VCaP (cell line): ENCODE results near the gene B3GNT2.

Experiments used
- H3K27ac ChIP-seq: fragments of 450-650 bp; 2 replicates; pipeline ENCODE4 v1.5.1; 2017
- TF ChIP-seq, protein P1 (sequence below): fragments of 450-650 bp; conservative IDR thresholded peaks from 2 replicates; pipeline ENCODE4 v1.5.1; 2017; ENCODE audit warnings: mild to moderate bottlenecking, moderate library complexity

B3GNT2 gene

GRCh38 chr2:62202019-62202722 lies 6.3 kb downstream of the B3GNT2 start:
- TF ChIP-seq, protein P1, sequence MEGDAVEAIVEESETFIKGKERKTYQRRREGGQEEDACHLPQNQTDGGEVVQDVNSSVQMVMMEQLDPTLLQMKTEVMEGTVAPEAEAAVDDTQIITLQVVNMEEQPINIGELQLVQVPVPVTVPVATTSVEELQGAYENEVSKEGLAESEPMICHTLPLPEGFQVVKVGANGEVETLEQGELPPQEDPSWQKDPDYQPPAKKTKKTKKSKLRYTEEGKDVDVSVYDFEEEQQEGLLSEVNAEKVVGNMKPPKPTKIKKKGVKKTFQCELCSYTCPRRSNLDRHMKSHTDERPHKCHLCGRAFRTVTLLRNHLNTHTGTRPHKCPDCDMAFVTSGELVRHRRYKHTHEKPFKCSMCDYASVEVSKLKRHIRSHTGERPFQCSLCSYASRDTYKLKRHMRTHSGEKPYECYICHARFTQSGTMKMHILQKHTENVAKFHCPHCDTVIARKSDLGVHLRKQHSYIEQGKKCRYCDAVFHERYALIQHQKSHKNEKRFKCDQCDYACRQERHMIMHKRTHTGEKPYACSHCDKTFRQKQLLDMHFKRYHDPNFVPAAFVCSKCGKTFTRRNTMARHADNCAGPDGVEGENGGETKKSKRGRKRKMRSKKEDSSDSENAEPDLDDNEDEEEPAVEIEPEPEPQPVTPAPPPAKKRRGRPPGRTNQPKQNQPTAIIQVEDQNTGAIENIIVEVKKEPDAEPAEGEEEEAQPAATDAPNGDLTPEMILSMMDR = no peak
- no peak overlapping the region for H3K27ac ChIP-seq

DNA sequence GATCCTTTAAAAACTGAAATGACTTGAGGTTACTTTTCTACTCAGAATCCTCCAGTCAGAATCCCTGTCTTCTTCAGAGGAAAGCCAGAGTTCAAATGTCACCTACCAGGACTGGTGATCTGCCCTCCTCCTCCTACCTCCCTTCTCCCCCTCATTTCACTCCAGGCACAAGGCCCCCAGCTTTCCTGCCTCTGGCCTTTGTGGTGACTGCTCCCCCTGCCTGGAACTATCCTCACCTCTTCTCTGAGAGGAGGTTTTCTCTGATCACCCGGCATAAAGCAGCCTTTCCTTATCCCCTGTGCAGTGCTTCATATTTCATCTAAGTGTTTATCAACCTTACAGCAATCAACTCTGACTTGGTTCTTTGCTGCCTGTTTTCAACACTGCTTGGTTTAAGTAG lies 6.8 kb downstream of the B3GNT2 start:
- TF ChIP-seq, protein P1 = no peak
- no peak overlapping the region for H3K27ac ChIP-seq

DNA sequence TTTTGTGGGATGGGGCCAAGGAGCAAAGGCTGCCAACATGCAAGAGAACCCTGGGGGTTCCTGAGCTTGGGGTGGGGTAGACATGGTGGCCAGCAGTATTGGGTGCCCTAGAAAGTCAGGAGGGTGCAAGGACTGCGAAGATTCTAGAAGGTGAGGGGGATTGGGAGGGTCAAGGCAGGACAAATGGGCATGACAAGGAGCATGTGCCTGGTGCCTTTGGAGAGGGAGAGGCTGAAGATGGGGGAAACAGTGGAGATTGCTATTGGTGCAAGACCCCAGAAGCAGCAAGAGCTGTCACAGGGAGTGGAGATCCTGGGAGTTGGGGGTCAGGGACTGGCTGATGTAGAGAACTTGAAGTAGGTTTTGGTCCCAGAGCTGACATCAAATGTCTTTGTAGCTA lies 7.5 kb downstream of the B3GNT2 start:
- no peak overlapping the region for H3K27ac ChIP-seq
- TF ChIP-seq, protein P1 = no peak

DNA sequence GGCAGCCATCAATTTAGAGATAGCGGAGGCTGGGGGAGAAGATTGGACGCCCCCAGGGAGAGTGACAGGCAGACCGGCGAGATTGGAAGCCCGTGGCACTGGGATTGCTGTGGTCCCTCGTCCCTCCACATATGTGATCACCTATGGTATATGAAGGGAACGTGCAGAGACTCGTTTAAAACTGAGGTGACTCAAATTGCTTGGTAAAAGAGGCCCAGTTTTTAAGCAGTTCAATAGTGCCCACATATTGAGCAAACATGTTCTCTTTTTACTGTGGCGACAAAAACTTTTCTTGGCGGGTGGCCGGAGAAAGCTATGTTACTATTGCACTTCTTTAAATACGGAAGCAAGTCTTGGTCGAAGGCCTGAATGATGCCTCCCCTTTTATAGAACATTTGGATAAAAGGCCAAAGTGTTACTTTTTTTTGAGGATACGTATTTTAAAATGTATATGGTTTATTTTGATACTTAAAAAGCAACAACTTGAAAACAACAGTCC lies 9.1 kb downstream of the B3GNT2 start:
- H3K27ac ChIP-seq = no peak overlapping the region
- TF ChIP-seq, protein P1 = no peak

DNA sequence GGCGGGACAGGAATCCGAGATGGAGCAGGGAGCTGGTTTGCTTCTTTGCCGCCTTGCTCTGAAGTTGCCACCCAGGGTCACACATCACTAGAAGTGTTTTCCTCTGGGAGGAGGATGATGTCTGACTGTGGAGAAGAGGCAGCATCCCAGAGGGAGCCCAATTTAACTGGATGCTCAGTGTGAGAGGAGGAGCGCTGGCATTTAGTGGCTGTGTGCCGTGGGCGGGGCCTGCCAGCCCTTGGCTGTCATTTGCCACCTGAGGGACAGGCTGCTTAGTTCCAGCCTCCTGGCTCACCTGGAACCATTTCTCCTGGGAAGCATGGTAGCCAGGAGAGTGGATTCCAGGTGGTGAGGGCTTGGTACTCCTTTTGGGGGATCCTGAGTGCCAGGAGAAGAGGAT lies 9.6 kb downstream of the B3GNT2 start:
- no peak overlapping the region for H3K27ac ChIP-seq
- TF ChIP-seq, protein P1 = no peak

GRCh38 chr2:62206024-62206423 lies 10.1 kb downstream of the B3GNT2 start:
- no peak overlapping the region for H3K27ac ChIP-seq
- TF ChIP-seq, protein P1 = no peak

GRCh38 chr2:62207491-62207890 lies 11.6 kb downstream of the B3GNT2 start:
- TF ChIP-seq, protein P1 = no peak

More at GRCh38 chr2:62207491-62207890, 11.6 kb downstream of the B3GNT2 start:
- no peak overlapping the region for H3K27ac ChIP-seq
